K562 (cell line): Measurements from ENCODE around the gene MMP24OS. TPM values are rescaled to one million over a fixed set of nuclear protein-coding genes. Genes with fewer than 3 reads are reported as not detected.
A peak's percentile ranks its signal among the peaks of the same experiment; 100 is the strongest.

ENCODE experiments used
- ATAC-seq: fragments of 200-7000 bp; cut with Tn5 transposase; 3 replicates; pipeline ENCODE4 v1.9.1; 2020; ENCODE audit warnings: moderate library complexity
- BruUV-seq: library from RNA; stranded (reverse); fragments of 400-500 nt; replicated peaks from 2 replicates; lab custom pipeline; 2021; lab: Mats Ljungman, UMichigan
- CTCF ChIA-PET: fragments of 300-600 bp; formaldehyde crosslinking; extraction: SDS; loops from one replicate; lab custom pipeline; 2021; ENCODE audit warnings: low intra/inter-chr PET ratio; lab: Yijun Ruan, JAX
- POLR2A ChIA-PET: fragments of 300-600, 350-650 bp; sonication (Branson Sonifier 250); formaldehyde crosslinking; extraction: SDS; loops from one replicate; lab custom pipeline; 2021; ENCODE audit warnings: antibody characterized with exemption, inconsistent platforms; lab: Yijun Ruan, JAX
- DNase-seq, 4 experiments: peaks; one replicate each; pipeline versions ENCODE4 v3.0.0 to v3.0.0-alpha.2; 2011 to 2018; ENCODE audit warnings: low spot score in 3 of 4, mixed read lengths in 3 of 4; ENCODE audit errors: extremely low read depth in 1 of 4
- FAIRE-seq: peaks from 2 replicates; lab custom pipeline; 2011; peaks lifted over from hg19 to GRCh38; lab: Jason Lieb, UNC
- H2AFZ ChIP-seq: 2 replicates; pipeline ENCODE4 v1.6.0; 2011; ENCODE audit warnings: low read depth, low read length, control low read depth, inconsistent platforms
- H3K27ac ChIP-seq: fragments of 200-600 bp; 3 replicates; pipeline ENCODE4 v1.8.0; 2011; ENCODE audit warnings: low read depth, mild to moderate bottlenecking, control low read depth, inconsistent platforms, low read length, moderate library complexity, mixed read lengths; ENCODE audit errors: extremely low read depth
- H3K27me3 ChIP-seq, 2 experiments: fragments of 300-600 bp in 1 of 2; 2 replicates in 1 of 2; 3 replicates in 1 of 2; pipeline versions ENCODE4 v1.6.0 to v1.8.0; 2011; ENCODE audit warnings: inconsistent platforms in 2 of 2, low read length in 2 of 2, mild to moderate bottlenecking in 1 of 2, mixed read lengths in 1 of 2, moderate library complexity in 1 of 2; ENCODE audit not compliant: control insufficient read depth in 2 of 2, insufficient read depth in 2 of 2
- H3K36me3 ChIP-seq: fragments of 300-600 bp; 3 replicates; pipeline ENCODE4 v1.8.0; 2011; ENCODE audit warnings: mild to moderate bottlenecking, low read length, inconsistent platforms; ENCODE audit not compliant: control insufficient read depth, insufficient read depth
- H3K4me1 ChIP-seq, 2 experiments: fragments of 200-600 bp in 1 of 2; replicated peaks in 1 of 2; 2 replicates in 1 of 2; 3 replicates in 1 of 2; pipeline versions ENCODE4 v1.5.1 to v1.8.0; 2011; ENCODE audit warnings: inconsistent platforms in 2 of 2, low read length in 2 of 2, mild to moderate bottlenecking in 1 of 2, mixed read lengths in 1 of 2, moderate library complexity in 1 of 2; ENCODE audit not compliant: control insufficient read depth in 2 of 2, insufficient read depth in 2 of 2
- H3K4me2 ChIP-seq: 2 replicates; pipeline ENCODE4 v1.6.1; 2011; ENCODE audit warnings: low read length, control low read depth, inconsistent platforms, mixed read lengths; ENCODE audit not compliant: insufficient read depth
- H3K4me3 ChIP-seq: fragments of 200-600 bp; sonication (generic), shearing (Covaris generic); 2 replicates; pipeline ENCODE4 v1.5.1; 2016; ENCODE audit warnings: control low read depth, inconsistent platforms
- H3K79me2 ChIP-seq: fragments of 200-600 bp; 3 replicates; pipeline ENCODE4 v1.8.0; 2011; ENCODE audit warnings: low read length, inconsistent platforms; ENCODE audit not compliant: control insufficient read depth, insufficient read depth
- H3K9ac ChIP-seq, 2 experiments: 2 replicates each; pipeline versions ENCODE4 v1.6.0 to v1.6.1; 2011; ENCODE audit warnings: low read depth in 2 of 2, low read length in 2 of 2, control low read depth in 1 of 2, inconsistent platforms in 1 of 2, mild to moderate bottlenecking in 1 of 2, mixed read lengths in 1 of 2; ENCODE audit not compliant: insufficient read depth in 1 of 2
- H3K9me1 ChIP-seq: one replicate; pipeline ENCODE4 v1.6.0; 2011; ENCODE audit warnings: inconsistent platforms, mild to moderate bottlenecking, low read length, moderate library complexity; ENCODE audit not compliant: control insufficient read depth, insufficient read depth
- H3K9me3 ChIP-seq: replicated peaks from 2 replicates; pipeline ENCODE4 v1.5.1; 2011; ENCODE audit warnings: low read depth, low read length, inconsistent platforms; ENCODE audit not compliant: control insufficient read depth, insufficient read depth
- H4K20me1 ChIP-seq: replicated peaks from 2 replicates; pipeline ENCODE4 v1.6.1; 2011; ENCODE audit warnings: low read length, inconsistent platforms, mixed read lengths; ENCODE audit not compliant: control insufficient read depth, insufficient read depth
- E2F6 ChIP-seq, 2 experiments: IDR thresholded peaks; 2 replicates each; pipeline ENCODE4 v1.6.1; 2011; ENCODE audit warnings: borderline replicate concordance in 1 of 2, control low read depth in 1 of 2, low read depth in 1 of 2, low read length in 1 of 2, mild to moderate bottlenecking in 1 of 2, mixed read lengths in 1 of 2, moderate library complexity in 1 of 2; ENCODE audit not compliant: insufficient read depth in 1 of 2, insufficient read length in 1 of 2, poor library complexity in 1 of 2, severe bottlenecking in 1 of 2; ENCODE audit errors: extremely low read depth in 1 of 2
- KHSRP ChIP-seq: fragments of 450-650 bp; IDR thresholded peaks from 2 replicates; pipeline ENCODE4 v1.6.1; 2017
- ZNF121 ChIP-seq: sonication (generic); formaldehyde crosslinking; conservative IDR thresholded peaks from 2 replicates; pipeline ENCODE4 v1.8.0; 2022; ENCODE audit warnings: missing genetic modification reagents
- WGBS: fragments of 100-300 bp; shearing (Covaris generic); methylation state at CpG from one replicate; pipeline ENCODE4 v1.1.6; 2016; ENCODE audit warnings: low coverage, mixed read lengths; ENCODE audit not compliant: insufficient coverage; ENCODE audit errors: missing lambda C conversion rate; 5-methylcytosine and 5-hydroxymethylcytosine counted together
- in situ Hi-C: fragments of 300-500 bp; cut with MboI; formaldehyde crosslinking; loops from 4 replicates; pipeline ENCODE4 v1.15.0; 2018; ENCODE audit warnings: inconsistent platforms, mixed read lengths
- intact Hi-C: fragments of 100-400 bp; cut with micrococcal nuclease; formaldehyde crosslinking; loops from 2 replicates; pipeline ENCODE4 v1.14.2; 2022
- polyA plus RNA-seq, 8 experiments: library from polyadenylated mRNA; depleted of rRNA in 4 of 8; stranded (reverse) in 5 of 8; unstranded in 3 of 8; fragments of >200 nt; fragmentation: Nextera tagmentation in 2 of 8; fragmentation: Illumina TruSeq in 1 of 8; extraction: Ambion mirVana in 2 of 8; extraction: Trizol in 1 of 8; gene quantifications; 2 replicates each; pipeline versions ENCODE4 v1.2.1 to v1.2.3, GENCODE V29; 2011 to 2014; ENCODE audit warnings: inconsistent platforms in 1 of 8, missing spikeins in 1 of 8
- total RNA-seq, 7 experiments: library from RNA; depleted of rRNA in 6 of 7; stranded (reverse); fragments of >200 nt in 6 of 7; fragmentation: Illumina TruSeq in 2 of 7; extraction: Trizol in 2 of 7; gene quantifications; 2 replicates each; pipeline versions ENCODE4 v1.2.1 to v1.2.3, GENCODE V29; 2011 to 2021; ENCODE audit warnings: low replicate concordance in 1 of 7

Gene MMP24OS
- total and polyA plus RNA-seq, 9 of the 15 experiments (the other 6 are each of a cell fraction or from before 2014, with no cell fraction given): 0.92 to 41.5 (median 11.4) TPM

DNA sequence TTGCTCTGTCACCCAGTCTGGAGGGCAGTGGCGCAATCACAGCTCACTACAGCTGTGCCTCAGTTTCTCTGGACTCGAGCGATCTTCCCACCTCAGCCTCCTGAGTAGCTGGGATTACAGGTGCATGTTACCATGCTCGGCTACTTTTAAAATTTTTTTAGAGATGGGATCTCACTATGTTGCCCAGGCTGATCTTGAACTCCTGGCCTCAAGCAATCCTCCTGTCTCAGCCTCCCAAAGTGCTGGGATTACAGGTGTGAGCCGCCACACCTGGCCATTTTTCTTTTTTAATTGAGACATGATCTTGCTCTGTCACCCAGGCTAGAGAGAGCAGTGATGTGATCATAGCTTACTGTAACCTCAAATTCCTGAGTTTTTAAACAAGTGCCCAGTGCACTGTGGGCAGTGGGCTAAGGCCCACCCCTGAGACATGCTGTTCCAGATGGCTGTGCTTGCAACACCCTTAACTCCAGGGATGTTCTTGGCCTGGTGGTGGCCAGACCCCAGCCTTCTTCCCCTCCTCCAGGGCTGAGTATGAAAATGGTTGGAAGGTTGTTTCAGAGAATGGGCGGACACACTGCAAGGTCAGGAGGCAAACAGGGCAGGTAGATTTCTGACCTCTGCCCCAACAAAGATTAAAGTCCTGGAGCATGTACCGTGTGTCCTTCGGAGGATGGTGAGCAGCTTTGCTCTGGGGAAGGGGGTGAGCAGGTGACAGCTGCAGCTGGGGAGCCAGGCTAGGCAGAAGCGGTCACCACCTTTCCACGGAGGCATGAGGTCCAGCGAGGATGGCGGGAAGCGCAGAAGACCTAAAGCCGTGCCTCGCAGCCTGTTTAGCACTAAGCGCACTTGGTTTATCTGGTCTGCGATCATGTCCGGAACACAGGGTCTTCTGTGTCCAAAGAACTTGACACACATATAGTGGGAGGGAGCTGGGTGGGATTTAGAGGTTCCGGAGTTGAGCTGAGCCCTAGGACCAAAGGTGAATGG is 15.7 kb upstream of the MMP24OS start:
- Histone ChIP-seq H3K9me1 (no peaks in the 10 kb centered on the region), H3K9ac (0 out of 4 replicates have a peak overlapping the region, but pooled peaks of 1 of the 2 experiments have one; percentile 26), H2AFZ (no peak overlapping the region), H4K20me1 (0 out of 2 replicates have a peak, but pooled peaks cover 2% of the 10 kb centered on the region), H3K4me3 (no peak overlapping the region), H3K27ac (no peak overlapping the region), H3K4me1 (peaks cover 3 to 19% of the 10 kb centered on the region in 2 experiments; a peak in 4 of 5 replicates), H3K4me2 (no peak overlapping the region), H3K27me3 (peaks cover 31 to 60% of the 10 kb centered on the region in 2 experiments), H3K9me3 (no peaks in the 10 kb centered on the region), H3K79me2 (no peaks in the 10 kb centered on the region), H3K36me3 (no peaks in the 10 kb centered on the region)
- peak in 1 of 2 experiments; percentile 34 for TF ChIP-seq E2F6 (IDR thresholded peaks at IDR 0.05; ENCODE audit: borderline replicate concordance in 1 of 2, extremely low read depth in 1 of 2, insufficient read depth in 1 of 2, insufficient read length in 1 of 2, low read depth in 1 of 2, low read length in 1 of 2, poor library complexity in 1 of 2, severe bottlenecking in 1 of 2)
- 0 out of 2 replicates have a peak, but pooled peaks have one; percentile 14 for TF ChIP-seq ZNF121 (CRISPR knock-in tag)
- TF ChIP-seq KHSRP: no peak
- WGBS: 30% methylated on average over 18 of the region's 19 CpGs
- ChIA-PET CTCF (no interaction called here), POLR2A (interaction anchor here (0.9 to 1.1 kb wide), 2 partner anchors 10 to 163 kb away, joined by 4 to 6 read pairs; no protein-coding TSS in a partner anchor)
- no TSS peak for BruUV-seq
- intact Hi-C loops (no loop called here), in situ Hi-C loops (no loop called here)
- ATAC-seq: no peak
- no peak for DNase-seq
- no peak for FAIRE-seq
